GM23338 (cell line): ENCODE results near the gene FRMD1. TPM values are rescaled to one million over a fixed set of nuclear protein-coding genes. Genes with fewer than 3 reads are reported as not detected.

ENCODE experiments used
- ATAC-seq: fragments of 200-7000 bp; cut with Tn5 transposase; 3 replicates; pipeline ENCODE4 v1.9.1; 2020
- DNase-seq: peaks from one replicate; pipeline ENCODE4 v3.0.0-alpha.2; 2015; ENCODE audit warnings: low spot score
- H2AFZ ChIP-seq: fragments of 200-600 bp; sonication (generic); 2 replicates; pipeline ENCODE4 v1.8.0; 2016; ENCODE audit warnings: antibody characterized with exemption, mild to moderate bottlenecking, moderate library complexity
- H3F3A ChIP-seq: fragments of 200-600 bp; sonication (generic); replicated peaks from 2 replicates; pipeline ENCODE4 v1.8.0; 2017; ENCODE audit warnings: antibody characterized with exemption, mixed run types, low read depth
- H3K27ac ChIP-seq: fragments of 200-600 bp; sonication (generic); 2 replicates; pipeline ENCODE4 v1.6.1; 2016; ENCODE audit warnings: low read depth
- H3K27me3 ChIP-seq: fragments of 200-600 bp; sonication (generic); 2 replicates; pipeline ENCODE4 v1.8.0; 2016; ENCODE audit warnings: mild to moderate bottlenecking, mixed run types, moderate library complexity; ENCODE audit not compliant: insufficient read depth
- H3K36me3 ChIP-seq: fragments of 200-600 bp; sonication (generic); 2 replicates; pipeline ENCODE4 v1.8.0; 2016; ENCODE audit warnings: mild to moderate bottlenecking; ENCODE audit not compliant: insufficient read depth
- H3K4me1 ChIP-seq: fragments of 200-600 bp; sonication (generic); 2 replicates; pipeline ENCODE4 v1.8.0; 2016; ENCODE audit warnings: mild to moderate bottlenecking, moderate library complexity; ENCODE audit not compliant: insufficient read depth
- H3K4me2 ChIP-seq: fragments of 200-600 bp; sonication (generic); 2 replicates; pipeline ENCODE4 v1.7.1; 2017; ENCODE audit warnings: mixed run types
- H3K4me3 ChIP-seq: fragments of 200-600 bp; sonication (generic); 2 replicates; pipeline ENCODE4 v1.6.1; 2016; ENCODE audit warnings: mixed run types
- H3K79me2 ChIP-seq: fragments of 200-600 bp; sonication (generic); replicated peaks from 2 replicates; pipeline ENCODE4 v1.8.0; 2017; ENCODE audit warnings: mild to moderate bottlenecking; ENCODE audit not compliant: insufficient read depth
- H3K9me2 ChIP-seq: fragments of 200-600 bp; sonication (generic); 2 replicates; pipeline ENCODE4 v1.8.0; 2017; ENCODE audit not compliant: insufficient read depth
- H4K20me1 ChIP-seq: fragments of 200-600 bp; sonication (generic); replicated peaks from 2 replicates; pipeline ENCODE4 v1.8.0; 2017; ENCODE audit warnings: mild to moderate bottlenecking; ENCODE audit not compliant: insufficient read depth
- H3K27ac Mint-ChIP-seq: 2 replicates; pipeline ENCODE4 v1.8.0; 2020; ENCODE audit warnings: inconsistent platforms, mild to moderate bottlenecking, moderate library complexity, mixed read lengths
- H3K27me3 Mint-ChIP-seq: 3 replicates; pipeline ENCODE4 v1.8.0; 2022; ENCODE audit warnings: low read depth, mild to moderate bottlenecking, moderate library complexity, mixed read lengths, inconsistent platforms; ENCODE audit not compliant: insufficient read depth, poor library complexity
- H3K36me3 Mint-ChIP-seq: 3 replicates; pipeline ENCODE4 v1.8.0; 2021; ENCODE audit warnings: low read depth, mild to moderate bottlenecking, inconsistent platforms, moderate library complexity, mixed read lengths
- H3K4me1 Mint-ChIP-seq: 3 replicates; pipeline ENCODE4 v1.8.0; 2020; ENCODE audit warnings: mild to moderate bottlenecking, inconsistent platforms, mixed read lengths
- H3K4me3 Mint-ChIP-seq: 3 replicates; pipeline ENCODE4 v1.8.0; 2021; ENCODE audit warnings: moderate library complexity, mild to moderate bottlenecking, inconsistent platforms, mixed read lengths
- H3K9me3 Mint-ChIP-seq: 3 replicates; pipeline ENCODE4 v1.8.0; 2020; ENCODE audit warnings: moderate library complexity, mild to moderate bottlenecking, inconsistent platforms, mixed read lengths
- CREB1 ChIP-seq: fragments of 250-450 bp; sonication (Bioruptor Pico); IDR thresholded peaks from 2 replicates; pipeline ENCODE4 v1.5.0; 2020; ENCODE audit warnings: low read depth, mild to moderate bottlenecking, moderate library complexity
- CTCF ChIP-seq, 2 experiments: fragments of 200-600 bp in 1 of 2; sonication (generic) in 1 of 2; conservative IDR thresholded peaks; 2 replicates each; pipeline versions ENCODE4 v1.5.1 to v1.6.1; 2016 to 2017; ENCODE audit warnings: antibody characterized with exemption in 2 of 2, low read depth in 2 of 2, mild to moderate bottlenecking in 2 of 2, moderate library complexity in 1 of 2
- ETS1 ChIP-seq: IDR thresholded peaks from 2 replicates; pipeline ENCODE4 v1.6.1; 2016; ENCODE audit warnings: antibody characterized with exemption
- EZH2 ChIP-seq: fragments of 200-600 bp; sonication (generic); IDR thresholded peaks from one replicate; pipeline ENCODE4 v1.8.0; 2017; ENCODE audit warnings: antibody characterized with exemption, mild to moderate bottlenecking, low read depth; ENCODE audit not compliant: unreplicated experiment
- EZH2phosphoT487 ChIP-seq: fragments of 200-600 bp; sonication (generic); IDR thresholded peaks from one replicate; pipeline ENCODE4 v1.8.1; 2018; ENCODE audit warnings: antibody characterized with exemption; ENCODE audit not compliant: unreplicated experiment
- JUNB ChIP-seq: IDR thresholded peaks from one replicate; pipeline ENCODE4 v1.6.1; 2016; ENCODE audit warnings: antibody characterized with exemption; ENCODE audit not compliant: unreplicated experiment
- NANOG ChIP-seq: IDR thresholded peaks from 2 replicates; pipeline ENCODE4 v1.6.1; 2016; ENCODE audit warnings: antibody characterized with exemption, borderline replicate concordance
- POLR2AphosphoS5 ChIP-seq: IDR thresholded peaks from 2 replicates; pipeline ENCODE4 v1.6.1; 2016; ENCODE audit warnings: antibody characterized with exemption, low read depth
- REST ChIP-seq: IDR thresholded peaks from one replicate; pipeline ENCODE4 v1.6.1; 2018; ENCODE audit warnings: antibody characterized with exemption; ENCODE audit not compliant: unreplicated experiment
- STAT1 ChIP-seq: IDR thresholded peaks from one replicate; pipeline ENCODE4 v1.6.1; 2016; ENCODE audit warnings: antibody characterized with exemption; ENCODE audit not compliant: unreplicated experiment
- ZNF114 ChIP-seq: fragments of 250-450 bp; sonication (Bioruptor Pico); IDR thresholded peaks from 2 replicates; pipeline ENCODE4 v1.5.0; 2020; ENCODE audit warnings: mild to moderate bottlenecking, moderate library complexity
- ZNF331 ChIP-seq: fragments of 250-450 bp; sonication (Bioruptor Pico); IDR thresholded peaks from 2 replicates; pipeline ENCODE4 v1.5.0; 2020; ENCODE audit warnings: low read depth, mild to moderate bottlenecking, moderate library complexity
- ZNF462 ChIP-seq: fragments of 250-450 bp; sonication (Bioruptor Pico); IDR thresholded peaks from 2 replicates; pipeline ENCODE4 v1.5.0; 2020; ENCODE audit warnings: mild to moderate bottlenecking, moderate library complexity
- polyA plus RNA-seq: library from polyadenylated mRNA; unstranded; fragments of >200 nt; fragmentation: Nextera tagmentation; extraction: Ambion mirVana; gene quantifications from 2 replicates; pipeline ENCODE4 v1.2.1, GENCODE V29; 2016
- total RNA-seq: library from RNA; depleted of rRNA; stranded (reverse); fragments of >200 nt; shearing (Covaris generic); gene quantifications from 2 replicates; pipeline ENCODE4 v1.2.3, GENCODE V29; 2014

The FRMD1 gene
- total and polyA plus RNA-seq, 2 experiments from 2014 or later, result 1.0 to 2.0 TPM

GRCh38 chr6:168089186-168090063 is 10.4 kb upstream of the FRMD1 start:
- no peaks in the 10 kb centered on the region for H3K36me3 Mint-ChIP-seq
- Histone ChIP-seq H3K4me3 (no peak overlapping the region), H3K27ac (no peak overlapping the region)

More at GRCh38 chr6:168089186-168090063, 10.4 kb upstream of the FRMD1 start:
- H3K9me2 ChIP-seq, result no peaks in the 10 kb centered on the region
- no peaks in the 10 kb centered on the region for H3K36me3 ChIP-seq
- ATAC-seq, result peak; percentile 11
- Mint-ChIP-seq H3K27ac (no peak overlapping the region), H3K4me3 (no peak overlapping the region), H3K27me3 (peaks cover 14% of the 10 kb centered on the region), H3K9me3 (no peaks in the 10 kb centered on the region; the same call in 2 of the 3 replicates), H3K4me1 (peaks cover 30% of the 10 kb centered on the region)
- no peaks in the 10 kb centered on the region for H3K79me2 ChIP-seq
- H3K27me3 ChIP-seq, result no peaks in the 10 kb centered on the region
- H3K4me2 ChIP-seq, result no peak overlapping the region
- H2AFZ ChIP-seq, result no peak overlapping the region
- no peak for DNase-seq
- H3F3A ChIP-seq, result no peaks in the 10 kb centered on the region
- H3K4me1 ChIP-seq, result no peaks in the 10 kb centered on the region
- TF ChIP-seq ETS1, result no peak
- TF ChIP-seq POLR2AphosphoS5, result no peak
- TF ChIP-seq REST, result no peak
- TF ChIP-seq ZNF462, result no peak
- no peak for TF ChIP-seq STAT1
- no peak for TF ChIP-seq NANOG
- no peak for TF ChIP-seq ZNF331
- TF ChIP-seq CREB1 (CRISPR knock-in tag), result no peak
- TF ChIP-seq JUNB, result no peak
- no peak for TF ChIP-seq CTCF (conservative IDR thresholded peaks at IDR 0.05; ENCODE audit: low read depth in 2 of 2)
- no peak for TF ChIP-seq ZNF114 (CRISPR knock-in tag)
- no peak for TF ChIP-seq EZH2
- TF ChIP-seq EZH2phosphoT487, result no peak
- H4K20me1 ChIP-seq, result no peaks in the 10 kb centered on the region
